Measurements from ENCODE around the gene NKTR.
"Not testable (repeated sequence)": the region's sequence is repeated elsewhere in the genome, so short reads cannot be mapped to it uniquely, and the experiment has no call there.

The NKTR gene

DNA sequence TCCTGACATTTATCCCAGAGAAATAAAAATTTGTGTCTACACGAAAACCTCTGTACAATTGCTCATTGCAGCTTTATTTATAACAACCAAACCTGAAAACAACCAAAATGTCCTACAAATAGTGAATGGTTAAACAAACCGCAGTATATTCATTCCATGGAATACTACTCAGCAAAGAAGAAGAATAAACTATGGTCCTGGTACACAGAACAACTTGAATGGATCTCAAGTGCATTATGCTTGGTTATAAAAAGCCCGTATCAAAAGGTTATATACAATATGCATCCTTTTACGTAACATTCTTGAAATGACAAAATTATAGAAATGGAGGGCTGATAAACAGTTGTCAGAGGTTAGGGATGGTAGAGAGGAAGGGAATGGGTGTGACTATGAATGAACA, 22.4 kb upstream of the NKTR start:
- no peak overlapping the region for H3K4me3 ChIP-seq (IDR thresholded peaks at IDR 0.05; ENCODE audit: insufficient read depth, low read depth, low read length)
- no peaks in the 10 kb centered on the region for H3K27me3 ChIP-seq (ENCODE audit: insufficient read depth, low read depth)
- H3K4me1 ChIP-seq (ENCODE audit: low read depth, poor library complexity, severe bottlenecking) = peaks cover 13% of the 10 kb centered on the region
- H3K4me2 ChIP-seq = no peak overlapping the region
- no peaks in the 10 kb centered on the region; the same call in 1 of the 2 replicates for H3K79me2 ChIP-seq (ENCODE audit: insufficient read depth, low read depth)
- no peaks in the 10 kb centered on the region for H3K36me3 ChIP-seq (ENCODE audit: insufficient read depth)
- H3K9ac ChIP-seq = no peak overlapping the region
- no peaks in the 10 kb centered on the region for H4K20me1 ChIP-seq (ENCODE audit: insufficient read depth)
- no peak overlapping the region for H2AFZ ChIP-seq (ENCODE audit: low read depth)
- no peak overlapping the region for H3K27ac ChIP-seq
- TF ChIP-seq, protein P1, sequence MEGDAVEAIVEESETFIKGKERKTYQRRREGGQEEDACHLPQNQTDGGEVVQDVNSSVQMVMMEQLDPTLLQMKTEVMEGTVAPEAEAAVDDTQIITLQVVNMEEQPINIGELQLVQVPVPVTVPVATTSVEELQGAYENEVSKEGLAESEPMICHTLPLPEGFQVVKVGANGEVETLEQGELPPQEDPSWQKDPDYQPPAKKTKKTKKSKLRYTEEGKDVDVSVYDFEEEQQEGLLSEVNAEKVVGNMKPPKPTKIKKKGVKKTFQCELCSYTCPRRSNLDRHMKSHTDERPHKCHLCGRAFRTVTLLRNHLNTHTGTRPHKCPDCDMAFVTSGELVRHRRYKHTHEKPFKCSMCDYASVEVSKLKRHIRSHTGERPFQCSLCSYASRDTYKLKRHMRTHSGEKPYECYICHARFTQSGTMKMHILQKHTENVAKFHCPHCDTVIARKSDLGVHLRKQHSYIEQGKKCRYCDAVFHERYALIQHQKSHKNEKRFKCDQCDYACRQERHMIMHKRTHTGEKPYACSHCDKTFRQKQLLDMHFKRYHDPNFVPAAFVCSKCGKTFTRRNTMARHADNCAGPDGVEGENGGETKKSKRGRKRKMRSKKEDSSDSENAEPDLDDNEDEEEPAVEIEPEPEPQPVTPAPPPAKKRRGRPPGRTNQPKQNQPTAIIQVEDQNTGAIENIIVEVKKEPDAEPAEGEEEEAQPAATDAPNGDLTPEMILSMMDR (conservative IDR thresholded peaks at IDR 0.05; ENCODE audit: low read depth, low read length) = no peak

- H3K4me3 ChIP-seq (IDR thresholded peaks at IDR 0.05; ENCODE audit: insufficient read depth, low read depth, low read length); H3K27me3 ChIP-seq (ENCODE audit: insufficient read depth, low read depth); H3K36me3 ChIP-seq (ENCODE audit: insufficient read depth); H3K9ac ChIP-seq; H4K20me1 ChIP-seq (ENCODE audit: insufficient read depth); H3K79me2 ChIP-seq (ENCODE audit: insufficient read depth, low read depth); H2AFZ ChIP-seq (ENCODE audit: low read depth); H3K27ac ChIP-seq; H3K4me2 ChIP-seq: not testable (repeated sequence)
- peaks cover 15% of the 10 kb centered on the region for H3K4me1 ChIP-seq (ENCODE audit: low read depth, poor library complexity, severe bottlenecking)
Measured at GRCh38 chr3:42579346-42579745, 21.1 kb upstream of the NKTR start.

DNA sequence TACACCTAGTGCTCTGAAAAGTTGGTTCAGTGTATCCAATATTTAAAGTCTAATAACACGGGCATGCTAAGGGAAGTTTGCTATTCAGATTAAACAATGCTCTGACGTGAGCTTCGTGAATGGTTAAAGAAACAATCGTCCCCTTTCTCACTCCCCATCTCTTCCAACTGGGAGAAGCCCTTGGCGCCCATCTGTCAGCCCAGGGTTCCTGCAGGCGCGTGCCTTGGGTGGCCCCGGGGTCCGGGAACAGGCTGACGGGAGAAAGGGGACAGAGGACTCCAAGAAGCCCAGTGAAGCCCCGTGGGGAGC, 19.1 kb upstream of the NKTR start:
- H3K27ac ChIP-seq = peak overlapping the region; percentile 75
- H2AFZ ChIP-seq (ENCODE audit: low read depth) = peak overlapping the region; percentile 68; the same call in 1 of the 2 replicates
- no peaks in the 10 kb centered on the region for H4K20me1 ChIP-seq (ENCODE audit: insufficient read depth)

GRCh38 chr3:42581709-42582473, 18.6 kb upstream of the NKTR start, which contains the start of gene SEC22C:
SEC22C (minus strand) TSS chr3:42581967; CDS start chr3:42569046, 12,921 bp downstream.
- peak within 1 kb of the TSS; percentile 69 for H2AFZ ChIP-seq (ENCODE audit: low read depth)
- peaks cover 15% of the 10 kb centered on the region for H3K4me1 ChIP-seq (ENCODE audit: low read depth, poor library complexity, severe bottlenecking)
- no peaks in the 10 kb centered on the region; the same call in 1 of the 2 replicates for H3K79me2 ChIP-seq (ENCODE audit: insufficient read depth, low read depth)
- H3K4me2 ChIP-seq = peak within 1 kb of the TSS; percentile 85
- peak within 1 kb of the TSS; percentile 71 for H3K9ac ChIP-seq
- no peaks in the 10 kb centered on the region for H3K27me3 ChIP-seq (ENCODE audit: insufficient read depth, low read depth)
- TF ChIP-seq, protein P1 (conservative IDR thresholded peaks at IDR 0.05; ENCODE audit: low read depth, low read length) = no peak
- no peaks in the 10 kb centered on the region for H3K36me3 ChIP-seq (ENCODE audit: insufficient read depth)
- peak within 1 kb of the TSS; percentile 75 for H3K27ac ChIP-seq
- peak within 1 kb of the TSS; percentile 46 for H3K4me3 ChIP-seq (IDR thresholded peaks at IDR 0.05; ENCODE audit: insufficient read depth, low read depth, low read length)
- H4K20me1 ChIP-seq (ENCODE audit: insufficient read depth) = no peaks in the 10 kb centered on the region

More for the DNA sequence above, 19.1 kb upstream of the NKTR start:
- peak overlapping the region; percentile 85 for H3K4me2 ChIP-seq
- no peaks in the 10 kb centered on the region for H3K36me3 ChIP-seq (ENCODE audit: insufficient read depth)
- TF ChIP-seq, protein P1 (conservative IDR thresholded peaks at IDR 0.05; ENCODE audit: low read depth, low read length) = no peak
- peaks cover 15% of the 10 kb centered on the region for H3K4me1 ChIP-seq (ENCODE audit: low read depth, poor library complexity, severe bottlenecking)
- peak overlapping the region; percentile 71 for H3K9ac ChIP-seq
- no peaks in the 10 kb centered on the region; the same call in 1 of the 2 replicates for H3K79me2 ChIP-seq (ENCODE audit: insufficient read depth, low read depth)
- no peaks in the 10 kb centered on the region for H3K27me3 ChIP-seq (ENCODE audit: insufficient read depth, low read depth)
- no peak overlapping the region for H3K4me3 ChIP-seq (IDR thresholded peaks at IDR 0.05; ENCODE audit: insufficient read depth, low read depth, low read length)
